Fibroblast of lung (primary cell): ENCODE measurements around the gene PHEX.

Experiments
- CTCF ChIP-seq, 2 donors: IDR thresholded peaks in 1 of 2; conservative IDR thresholded peaks in 1 of 2; 1 replicate in 1 of 2; 2 replicates in 1 of 2; pipeline ENCODE4 v1.5.1; 2011 to 2012; ENCODE audit warnings: low read length in 2 of 2, control low read depth in 1 of 2, inconsistent platforms in 1 of 2, low read depth in 1 of 2, mild to moderate bottlenecking in 1 of 2
- EZH2 ChIP-seq: IDR thresholded peaks from 2 replicates; pipeline ENCODE4 v1.5.1; 2012; ENCODE audit warnings: low read length, control low read depth, mild to moderate bottlenecking; ENCODE audit errors: missing control alignments

- TF ChIP-seq CTCF (conservative IDR thresholded peaks at IDR 0.05 in 1 of 2, IDR thresholded peaks at IDR 0.05 in 1 of 2; ENCODE audit: low read depth in 1 of 2, low read length in 2 of 2) (no peak), EZH2 (no peak)
These were observed 107.7 kb downstream of the PHEX start for GRCh38 chrX:22139822-22140221.
